ENCODE data around the gene PDRG1. TPM values are rescaled to one million over a fixed set of nuclear protein-coding genes. Genes with fewer than 3 reads are reported as not detected.
"Not testable (repeated sequence)": the region's sequence is repeated elsewhere in the genome, so short reads cannot be mapped to it uniquely, and the experiment has no call there.

The PDRG1 gene
- total and polyA plus RNA-seq, 8 donors = 0.58 to 18.6 (median 2.8) TPM; not detected in 1

- DNase-seq = no peak
- Histone ChIP-seq H3K36me3 (no peaks in the 10 kb centered on the region), H3K27ac (no peak overlapping the region), H3K4me3 (no peak overlapping the region), H3K9me3 (no peaks in the 10 kb centered on the region), H3K27me3 (peaks cover 0 to 16% (median 0%) of the 10 kb centered on the region in 3 donors), H3K4me1 (no peaks in the 10 kb centered on the region)
- TF ChIP-seq POLR2A (IDR thresholded peaks at IDR 0.05) = no peak
- TF ChIP-seq CTCF (IDR thresholded peaks at IDR 0.05) = no peak
- TF ChIP-seq EP300 (IDR thresholded peaks at IDR 0.05) = no peak
- TF ChIP-seq POLR2AphosphoS5 (IDR thresholded peaks at IDR 0.05) = no peak
- WGBS, 5 donors = 61 to 66% (median 64%) methylated on average over 7 of the region's 7 CpGs
- intact Hi-C loops (cut with DNase I; ENCODE audit: low total_unique reads) = no loop called here
Measured at GRCh38 chr20:31918466-31919105, 33.3 kb downstream of the PDRG1 start.

GRCh38 chr20:31917962-31918412, 33.9 kb downstream of the PDRG1 start:
- H3K4me1 ChIP-seq; intact Hi-C loops (cut with DNase I; ENCODE audit: low total_unique reads); DNase-seq; H3K4me3 ChIP-seq; H3K36me3 ChIP-seq; H3K27ac ChIP-seq; H3K9me3 ChIP-seq: not testable (repeated sequence)
- H3K27me3 ChIP-seq = peaks cover 0 to 10% (median 0%) of the 10 kb centered on the region in 3 donors
- 18 to 31% (median 23%) methylated on average over 7 of the region's 7 CpGs for WGBS, 5 donors

GRCh38 chr20:31916708-31917107, 35.1 kb downstream of the PDRG1 start:
- H3K36me3 ChIP-seq = no peaks in the 10 kb centered on the region
- intact Hi-C loops (cut with DNase I; ENCODE audit: low total_unique reads) = no loop called here
- DNase-seq = no peak
- no peak overlapping the region for H3K4me3 ChIP-seq
- peaks cover 0 to 10% (median 0%) of the 10 kb centered on the region in 3 donors for H3K27me3 ChIP-seq
- no peak for TF ChIP-seq CTCF (IDR thresholded peaks at IDR 0.05)
- 84 to 97% (median 95%) methylated on average over 4 of the region's 4 CpGs for WGBS, 5 donors
- no peaks in the 10 kb centered on the region for H3K9me3 ChIP-seq
- no peak overlapping the region for H3K27ac ChIP-seq
- H3K4me1 ChIP-seq = no peaks in the 10 kb centered on the region

- intact Hi-C loops (cut with DNase I; ENCODE audit: low total_unique reads) = no loop called here
- Histone ChIP-seq H3K27me3 (peaks cover 0 to 10% (median 0%) of the 10 kb centered on the region in 3 donors), H3K4me3 (no peak overlapping the region), H3K36me3 (no peaks in the 10 kb centered on the region), H3K27ac (no peak overlapping the region), H3K9me3 (no peaks in the 10 kb centered on the region), H3K4me1 (no peaks in the 10 kb centered on the region)
- no peak for DNase-seq
- TF ChIP-seq EP300 (IDR thresholded peaks at IDR 0.05) (no peak), POLR2AphosphoS5 (IDR thresholded peaks at IDR 0.05) (no peak), POLR2A (IDR thresholded peaks at IDR 0.05) (no peak), CTCF (IDR thresholded peaks at IDR 0.05) (no peak)
- whole genome bisulfite sequencing, 5 donors = 61 to 66% (median 63%) methylated on average over 7 of the region's 7 CpGs
Measured at GRCh38 chr20:31915491-31916280, 36.2 kb downstream of the PDRG1 start.

GRCh38 chr20:31914170-31914569, 37.7 kb downstream of the PDRG1 start:
- Histone ChIP-seq H3K9me3 (no peaks in the 10 kb centered on the region), H3K4me1 (no peaks in the 10 kb centered on the region), H3K27me3 (peaks cover 0 to 4% (median 0%) of the 10 kb centered on the region in 3 donors), H3K4me3 (no peak overlapping the region), H3K27ac (no peak overlapping the region), H3K36me3 (no peaks in the 10 kb centered on the region)
- DNase-seq = no peak
- intact Hi-C loops (cut with DNase I; ENCODE audit: low total_unique reads) = no loop called here
- 42 to 71% (median 61%) methylated on average over 5 of the region's 5 CpGs for WGBS, 5 donors
- TF ChIP-seq POLR2A (IDR thresholded peaks at IDR 0.05) (no peak), POLR2AphosphoS5 (IDR thresholded peaks at IDR 0.05) (no peak), CTCF (IDR thresholded peaks at IDR 0.05) (no peak), EP300 (IDR thresholded peaks at IDR 0.05) (no peak)
